Measurements from ENCODE around the gene MRGPRG. TPM values are rescaled to one million over a fixed set of nuclear protein-coding genes. Genes with fewer than 3 reads are reported as not detected.

Gene MRGPRG
- total RNA-seq, 1 experiment from 2014 or later: not detected

GRCh38 chr11:3194016-3194816 is 24.4 kb downstream of the MRGPRG start:
- Histone ChIP-seq H3K4me1 (ENCODE audit: insufficient read depth, low read length) (no peaks in the 10 kb centered on the region), H3K9ac (ENCODE audit: low read length) (no peak overlapping the region), H3F3A (ENCODE audit: low read length, unreplicated experiment) (no peaks in the 10 kb centered on the region), H3K9me3 (ENCODE audit: low read length) (no peaks in the 10 kb centered on the region), H3K36me3 (ENCODE audit: low read depth, low read length) (no peaks in the 10 kb centered on the region), H3K4me2 (ENCODE audit: low read length) (no peak overlapping the region), H3K27me3 (ENCODE audit: low read length) (no peaks in the 10 kb centered on the region), H3K79me2 (ENCODE audit: low read length) (no peaks in the 10 kb centered on the region), H3K27ac (ENCODE audit: low read length) (no peak overlapping the region), H2AFZ (ENCODE audit: low read length) (no peak overlapping the region), H4K20me1 (ENCODE audit: low read length) (no peaks in the 10 kb centered on the region), H3K4me3 (ENCODE audit: low read length) (no peak overlapping the region), H3K9me2 (replicated peaks; ENCODE audit: low read length) (no peaks in the 10 kb centered on the region)
- no TSS peak for BruUV-seq (replicated peaks)
- POLR2A ChIA-PET (ENCODE audit: unreplicated experiment): no interaction called here
- TF ChIP-seq CTCF (conservative IDR thresholded peaks at IDR 0.05; ENCODE audit: low read depth, low read length) (no peak), EZH2phosphoT487 (IDR thresholded peaks at IDR 0.05; ENCODE audit: borderline replicate concordance, low read length) (no peak), EZH2 (IDR thresholded peaks at IDR 0.05; ENCODE audit: low read length, unreplicated experiment) (no peak)
- intact Hi-C loops (cut with micrococcal nuclease): no loop called here
- CTCF ChIA-PET: no interaction called here
- no peak for DNase-seq
- ATAC-seq: no peak

- no peaks in the 10 kb centered on the region for H3K36me3 ChIP-seq (ENCODE audit: low read depth, low read length)
These were observed 25.1 kb downstream of the MRGPRG start for GRCh38 chr11:3193373-3194015.

More at GRCh38 chr11:3193373-3194015, 25.1 kb downstream of the MRGPRG start:
- intact Hi-C loops (cut with micrococcal nuclease): no loop called here
- Histone ChIP-seq H3K4me1 (ENCODE audit: insufficient read depth, low read length) (no peaks in the 10 kb centered on the region), H2AFZ (ENCODE audit: low read length) (no peak overlapping the region), H3K9ac (ENCODE audit: low read length) (no peak overlapping the region), H3K4me3 (ENCODE audit: low read length) (no peak overlapping the region), H4K20me1 (ENCODE audit: low read length) (no peaks in the 10 kb centered on the region), H3F3A (ENCODE audit: low read length, unreplicated experiment) (no peaks in the 10 kb centered on the region), H3K79me2 (ENCODE audit: low read length) (no peaks in the 10 kb centered on the region), H3K9me3 (ENCODE audit: low read length) (no peaks in the 10 kb centered on the region), H3K27ac (ENCODE audit: low read length) (no peak overlapping the region), H3K27me3 (ENCODE audit: low read length) (no peaks in the 10 kb centered on the region), H3K4me2 (ENCODE audit: low read length) (no peak overlapping the region), H3K9me2 (replicated peaks; ENCODE audit: low read length) (no peaks in the 10 kb centered on the region)
- no peak for DNase-seq
- no peak for ATAC-seq
- POLR2A ChIA-PET (ENCODE audit: unreplicated experiment): no interaction called here
- no peak for TF ChIP-seq CTCF (conservative IDR thresholded peaks at IDR 0.05; ENCODE audit: low read depth, low read length)
- CTCF ChIA-PET: no interaction called here
- BruUV-seq (replicated peaks): no TSS peak

All from PC-3 (cell line).